Measurements from ENCODE around the gene S100A8. TPM values are rescaled to one million over a fixed set of nuclear protein-coding genes. Genes with fewer than 3 reads are reported as not detected.

S100A8 gene
- total and polyA plus RNA-seq, 2 donors = 16.5 to 128 TPM

DNA sequence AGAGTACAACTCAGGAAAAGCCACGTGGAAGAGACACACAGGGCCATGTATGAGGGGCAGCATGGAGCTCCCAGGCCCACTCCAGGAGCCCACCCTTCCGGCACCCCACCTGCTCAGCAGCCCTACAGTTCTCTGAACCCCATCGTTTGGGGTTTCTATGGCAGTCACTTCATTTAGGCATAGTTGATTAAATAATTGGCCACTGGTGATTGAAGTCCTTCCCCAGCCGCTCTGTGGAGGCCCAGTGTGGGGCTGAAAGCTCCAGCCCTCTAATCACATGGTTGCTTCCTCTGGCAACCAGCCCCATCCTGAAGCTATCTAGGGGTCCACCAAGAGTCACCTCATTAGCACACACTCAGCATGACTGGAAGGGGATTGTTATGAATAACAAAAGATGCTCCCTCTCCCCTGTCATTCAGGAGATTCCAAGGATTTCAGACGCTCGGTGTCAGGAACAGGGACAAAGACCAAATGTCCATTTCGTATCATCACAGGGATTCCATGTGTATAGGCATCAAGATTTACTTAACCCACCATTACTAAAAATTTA, 13.3 kb upstream of the S100A8 start:
- DNase-seq (ENCODE audit: extremely low spot score) = no peak
- no peaks in the 10 kb centered on the region for H3K36me3 ChIP-seq (ENCODE audit: insufficient read depth)
- no peak overlapping the region for H3K4me3 ChIP-seq (ENCODE audit: low read depth, low read length)
- WGBS = 74% methylated on average over 7 of the region's 7 CpGs
- H3K27ac ChIP-seq (ENCODE audit: low read depth) = no peak overlapping the region
- H3K4me1 ChIP-seq (ENCODE audit: insufficient read depth) = no peaks in the 10 kb centered on the region

DNA sequence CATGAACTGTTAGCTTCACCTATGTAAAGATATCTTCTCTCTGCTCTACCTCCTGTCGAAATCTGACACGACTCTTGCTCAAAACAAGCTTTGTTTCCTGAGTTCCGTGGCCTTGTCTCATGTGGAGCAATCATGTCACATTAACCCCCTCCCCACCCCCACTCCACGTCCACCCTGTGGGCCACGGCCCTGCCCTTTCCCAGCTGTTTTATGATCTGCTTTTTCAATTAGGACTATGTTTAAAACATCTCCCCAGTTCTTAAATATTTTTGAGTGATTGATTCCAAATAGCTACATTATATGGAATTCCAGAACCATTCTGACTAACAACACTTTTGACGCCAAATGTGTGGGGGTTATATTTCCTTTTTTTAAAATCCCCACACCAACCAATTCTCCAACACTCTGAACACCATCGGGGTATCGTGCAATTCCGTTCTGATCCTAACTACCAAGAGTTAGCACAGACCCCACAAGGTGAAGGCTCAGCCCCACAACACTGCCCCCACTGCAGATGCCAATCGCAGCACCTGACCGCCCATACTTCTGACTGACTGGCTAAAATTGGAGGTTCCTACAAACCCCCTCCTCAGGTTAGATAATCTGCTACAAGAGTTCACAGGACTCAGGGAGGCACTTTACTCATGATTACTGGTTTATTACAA, 12.7 kb upstream of the S100A8 start:
- WGBS = 82% methylated on average over 11 of the region's 11 CpGs
- no peaks in the 10 kb centered on the region for H3K4me1 ChIP-seq (ENCODE audit: insufficient read depth)
- H3K27ac ChIP-seq (ENCODE audit: low read depth) = no peak overlapping the region
- H3K4me3 ChIP-seq (ENCODE audit: low read depth, low read length) = no peak overlapping the region
- no peak for DNase-seq (ENCODE audit: extremely low spot score)
- H3K36me3 ChIP-seq (ENCODE audit: insufficient read depth) = no peaks in the 10 kb centered on the region

DNA sequence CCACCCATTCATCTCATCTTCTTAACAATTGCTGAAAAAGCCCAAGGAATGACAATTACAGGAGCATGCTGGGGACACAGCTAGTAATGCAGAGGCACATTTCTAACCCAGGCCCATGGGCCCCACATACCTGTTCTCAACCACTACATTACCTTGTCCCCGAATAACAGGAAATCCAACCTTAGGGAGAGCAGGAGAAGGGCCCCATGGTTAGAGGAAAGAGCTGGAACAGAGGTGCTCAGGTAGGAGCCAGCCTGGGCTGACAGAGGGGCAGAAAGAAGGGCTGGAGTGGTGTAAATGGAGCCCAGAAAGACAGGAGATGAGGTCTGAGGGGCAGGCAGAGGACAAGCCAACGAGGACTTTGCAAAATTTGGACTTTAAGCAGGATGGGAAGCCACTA, 11.4 kb upstream of the S100A8 start:
- no peak overlapping the region for H3K4me3 ChIP-seq (ENCODE audit: low read depth, low read length)
- WGBS = 61% methylated on average over 2 of the region's 2 CpGs
- no peaks in the 10 kb centered on the region for H3K4me1 ChIP-seq (ENCODE audit: insufficient read depth)
- no peaks in the 10 kb centered on the region for H3K36me3 ChIP-seq (ENCODE audit: insufficient read depth)
- no peak overlapping the region for H3K27ac ChIP-seq (ENCODE audit: low read depth)
- no peak for DNase-seq (ENCODE audit: extremely low spot score)

DNA sequence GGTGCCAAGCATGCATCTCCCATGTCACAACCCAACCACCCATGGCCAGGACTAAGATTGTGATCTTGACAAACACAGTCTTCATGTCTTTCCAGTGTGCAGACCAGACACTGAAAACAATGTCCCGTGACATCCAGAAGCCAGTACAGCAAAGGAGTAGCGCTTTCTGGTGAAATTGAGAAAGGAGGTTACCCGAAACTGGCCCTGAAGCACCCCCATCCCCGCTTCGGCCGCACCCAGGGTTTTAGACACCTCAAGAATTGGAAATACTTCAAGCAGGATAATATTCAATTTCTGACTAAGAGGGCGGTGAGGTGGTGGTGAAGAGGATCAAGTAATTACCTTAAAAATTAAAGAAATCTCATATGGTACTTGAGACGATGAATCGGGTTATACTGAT, 10.6 kb upstream of the S100A8 start:
- no peak for DNase-seq (ENCODE audit: extremely low spot score)
- H3K36me3 ChIP-seq (ENCODE audit: insufficient read depth) = no peaks in the 10 kb centered on the region
- H3K27ac ChIP-seq (ENCODE audit: low read depth) = no peak overlapping the region
- no peak overlapping the region for H3K4me3 ChIP-seq (ENCODE audit: low read depth, low read length)
- WGBS = 89% methylated on average over 9 of the region's 9 CpGs
- no peaks in the 10 kb centered on the region for H3K4me1 ChIP-seq (ENCODE audit: insufficient read depth)

DNA sequence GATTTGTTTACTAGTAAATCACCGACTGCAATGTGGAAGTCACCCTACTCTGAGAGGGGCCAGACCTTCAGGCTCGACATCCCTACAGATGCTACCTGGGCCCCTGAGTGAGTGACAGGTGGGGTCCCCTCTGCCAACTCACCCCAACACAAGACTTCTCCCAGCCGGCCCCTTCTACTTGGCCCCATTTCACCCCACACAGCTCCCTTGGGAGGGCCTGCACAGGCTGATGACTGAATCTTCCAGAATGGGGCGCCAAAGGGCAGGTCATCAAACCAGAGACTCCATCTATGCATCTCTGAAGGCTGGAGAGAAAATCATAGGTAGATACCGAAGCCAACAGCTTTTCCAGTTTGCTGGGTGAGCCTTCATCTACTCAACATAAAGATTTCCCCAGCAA, 9.4 kb upstream of the S100A8 start:
- Histone ChIP-seq H3K4me3 (ENCODE audit: low read depth, low read length) (no peak overlapping the region), H3K27ac (ENCODE audit: low read depth) (no peak overlapping the region), H3K4me1 (ENCODE audit: insufficient read depth) (no peaks in the 10 kb centered on the region), H3K36me3 (ENCODE audit: insufficient read depth) (no peaks in the 10 kb centered on the region)
- WGBS = 59% methylated on average over 5 of the region's 5 CpGs
- DNase-seq (ENCODE audit: extremely low spot score) = no peak

DNA sequence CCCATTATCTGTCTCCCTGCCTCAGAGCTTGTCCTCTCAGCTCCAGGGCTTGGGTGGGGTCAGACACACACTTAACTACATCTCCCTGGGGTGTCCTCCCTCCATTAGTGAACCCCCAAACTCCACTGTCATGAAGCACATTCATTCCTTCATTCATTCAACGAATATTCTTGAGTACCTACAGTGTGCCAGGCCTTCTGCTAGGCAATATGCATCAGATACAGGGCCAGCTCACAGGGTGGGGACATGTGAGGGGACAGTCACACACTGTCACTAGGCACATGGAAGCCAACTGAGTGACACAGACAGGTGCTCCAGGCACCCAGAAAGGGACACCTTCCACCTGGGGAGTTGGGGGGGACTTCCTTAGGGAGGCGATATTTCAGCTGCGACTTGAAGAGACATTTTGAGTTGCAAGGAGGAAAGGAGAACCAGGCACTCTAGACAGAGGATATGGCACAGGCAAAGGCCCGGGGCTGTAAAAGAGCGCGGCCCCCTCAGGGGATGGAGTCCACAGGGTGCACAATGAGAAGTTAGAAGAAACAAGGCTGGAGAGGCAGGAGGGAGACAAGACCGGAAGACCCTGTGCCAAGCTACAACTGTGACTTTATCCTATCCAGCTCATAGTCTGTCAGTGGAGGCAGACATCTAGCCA, 8.7 kb upstream of the S100A8 start:
- H3K36me3 ChIP-seq (ENCODE audit: insufficient read depth) = no peaks in the 10 kb centered on the region
- no peak for DNase-seq (ENCODE audit: extremely low spot score)
- H3K4me3 ChIP-seq (ENCODE audit: low read depth, low read length) = no peak overlapping the region
- H3K4me1 ChIP-seq (ENCODE audit: insufficient read depth) = no peaks in the 10 kb centered on the region
- no peak overlapping the region for H3K27ac ChIP-seq (ENCODE audit: low read depth)
- 88% methylated on average over 7 of the region's 7 CpGs for WGBS

DNA sequence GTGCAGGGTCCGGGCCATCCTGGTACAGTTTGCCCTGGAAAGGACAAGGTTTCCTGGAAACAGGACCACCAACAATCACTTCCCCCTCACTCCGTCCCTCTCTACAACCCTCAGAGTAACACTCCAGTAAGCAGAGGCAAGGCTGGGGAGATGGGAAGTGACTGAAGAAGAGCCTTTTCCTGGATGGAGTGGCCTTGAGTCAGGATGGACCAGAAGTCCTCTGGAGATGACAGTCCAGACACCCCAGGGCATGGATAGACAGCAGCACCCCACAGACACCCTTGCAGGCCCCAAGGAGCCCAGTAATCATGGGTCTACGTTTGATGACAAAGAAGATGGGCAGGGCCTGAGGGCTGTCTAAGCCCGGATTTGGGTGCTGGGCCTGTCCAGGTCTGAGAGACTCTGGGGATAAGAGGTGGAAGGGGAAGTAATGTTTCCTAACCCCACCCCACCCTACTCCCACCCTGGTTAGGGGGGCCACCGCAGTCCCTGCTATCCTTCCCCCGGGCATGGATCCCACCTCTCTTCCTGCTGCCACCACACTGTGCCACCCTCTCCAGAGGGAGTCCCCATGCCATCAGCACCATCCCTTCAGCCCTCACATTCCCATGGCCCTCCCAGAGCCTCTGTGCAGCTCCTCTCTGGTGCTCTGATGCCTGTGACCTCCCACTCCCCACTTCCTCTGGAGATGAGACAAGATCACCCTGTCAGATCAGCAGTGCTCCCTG, 7.2 kb upstream of the S100A8 start:
- no peak overlapping the region for H3K4me3 ChIP-seq (ENCODE audit: low read depth, low read length)
- DNase-seq (ENCODE audit: extremely low spot score) = no peak
- H3K4me1 ChIP-seq (ENCODE audit: insufficient read depth) = no peaks in the 10 kb centered on the region
- H3K27ac ChIP-seq (ENCODE audit: low read depth) = no peak overlapping the region
- H3K36me3 ChIP-seq (ENCODE audit: insufficient read depth) = no peaks in the 10 kb centered on the region
- WGBS = 77% methylated on average over 6 of the region's 6 CpGs

DNA sequence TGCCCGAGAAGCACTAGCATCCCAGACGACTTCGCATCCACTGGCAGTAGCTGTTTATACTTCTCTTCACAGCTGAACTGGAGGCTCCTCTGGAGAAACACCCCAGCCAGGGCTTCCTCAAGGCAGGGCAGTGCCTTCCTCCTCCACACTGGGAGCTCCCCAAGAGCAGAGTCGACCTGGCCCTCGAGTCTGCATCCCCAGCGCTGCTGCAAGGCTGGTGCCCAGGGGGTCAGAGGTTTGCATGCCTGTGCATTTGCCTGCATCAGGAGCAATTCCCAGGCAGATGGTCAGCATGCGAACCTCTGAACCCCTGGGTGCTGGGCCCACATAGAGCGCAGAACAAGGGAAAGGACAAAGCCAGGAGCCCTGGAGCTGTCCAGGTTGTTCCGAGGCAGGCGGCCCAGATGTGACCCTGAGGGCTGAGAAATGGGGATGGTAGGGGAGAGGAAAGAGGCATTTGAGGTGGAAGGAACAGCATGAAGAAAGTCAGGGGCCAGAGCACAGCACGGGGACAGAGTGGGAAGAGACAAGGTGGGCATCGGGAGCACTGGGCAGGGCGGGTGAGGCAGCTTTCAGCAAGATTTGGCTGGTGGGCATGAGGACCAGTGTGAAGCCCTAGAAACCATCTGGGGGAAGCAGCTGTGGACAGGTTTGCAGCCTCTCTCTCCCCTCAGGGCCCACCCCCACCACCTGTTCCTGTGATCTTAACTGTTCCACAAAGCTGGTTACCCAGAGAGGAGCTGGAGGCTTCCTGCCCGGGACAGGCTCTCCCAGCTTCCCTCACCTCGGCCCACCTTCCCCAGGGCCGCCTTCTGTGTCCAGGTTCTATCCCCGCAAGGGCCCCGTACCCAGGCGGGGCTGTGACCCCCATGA, 6.4 kb upstream of the S100A8 start:
- 80% methylated on average over 19 of the region's 19 CpGs for WGBS
- H3K4me1 ChIP-seq (ENCODE audit: insufficient read depth) = no peaks in the 10 kb centered on the region
- no peaks in the 10 kb centered on the region for H3K36me3 ChIP-seq (ENCODE audit: insufficient read depth)
- H3K4me3 ChIP-seq (ENCODE audit: low read depth, low read length) = no peak overlapping the region
- DNase-seq (ENCODE audit: extremely low spot score) = no peak
- H3K27ac ChIP-seq (ENCODE audit: low read depth) = no peak overlapping the region

DNA sequence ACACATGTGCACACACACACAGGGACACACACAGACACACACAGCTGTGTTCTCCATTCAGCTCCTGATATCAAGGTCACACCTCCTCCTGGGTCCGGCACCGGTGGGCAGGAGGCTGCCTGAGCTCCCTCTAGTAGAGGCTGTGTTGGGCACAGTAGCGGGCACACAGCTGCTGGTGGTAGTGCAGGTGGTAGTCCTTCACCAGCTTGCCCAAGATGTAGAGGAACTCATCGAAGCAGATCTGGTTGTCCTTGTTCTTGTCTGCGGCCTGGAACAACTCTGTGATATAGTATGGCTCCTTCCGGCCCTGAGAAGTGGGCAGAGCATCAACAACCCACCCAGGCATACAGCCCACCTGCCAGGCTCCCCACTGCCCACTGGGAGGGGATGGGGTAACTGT, 5.6 kb upstream of the S100A8 start:
- Histone ChIP-seq H3K27ac (ENCODE audit: low read depth) (no peak overlapping the region), H3K36me3 (ENCODE audit: insufficient read depth) (no peaks in the 10 kb centered on the region), H3K4me1 (ENCODE audit: insufficient read depth) (no peaks in the 10 kb centered on the region), H3K4me3 (ENCODE audit: low read depth, low read length) (no peak overlapping the region)
- WGBS = 82% methylated on average over 6 of the region's 6 CpGs
- no peak for DNase-seq (ENCODE audit: extremely low spot score)

DNA sequence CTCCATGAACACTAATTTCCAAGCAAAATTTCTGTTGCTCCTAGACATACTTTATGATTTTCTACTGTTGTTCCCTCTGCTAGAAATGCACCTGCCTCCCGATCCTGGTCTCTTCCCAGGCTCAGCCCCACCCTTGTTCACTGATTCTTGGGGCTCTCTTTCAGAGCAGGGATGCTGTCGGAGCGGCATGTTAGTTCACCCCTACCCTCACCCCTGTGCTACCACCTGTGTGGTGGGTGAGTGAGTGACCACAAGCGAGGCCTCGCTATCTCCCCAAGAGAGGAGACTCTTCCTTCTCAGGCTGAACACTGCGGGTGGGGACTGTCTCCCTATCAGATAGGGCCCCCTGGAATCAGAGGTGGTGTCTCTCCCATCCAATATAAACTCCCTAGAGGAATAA, 4.9 kb upstream of the S100A8 start:
- DNase-seq (ENCODE audit: extremely low spot score) = no peak
- Histone ChIP-seq H3K36me3 (ENCODE audit: insufficient read depth) (no peaks in the 10 kb centered on the region), H3K4me1 (ENCODE audit: insufficient read depth) (no peaks in the 10 kb centered on the region), H3K27ac (ENCODE audit: low read depth) (no peak overlapping the region), H3K4me3 (ENCODE audit: low read depth, low read length) (no peak overlapping the region)
- 79% methylated on average over 6 of the region's 6 CpGs for WGBS

DNA sequence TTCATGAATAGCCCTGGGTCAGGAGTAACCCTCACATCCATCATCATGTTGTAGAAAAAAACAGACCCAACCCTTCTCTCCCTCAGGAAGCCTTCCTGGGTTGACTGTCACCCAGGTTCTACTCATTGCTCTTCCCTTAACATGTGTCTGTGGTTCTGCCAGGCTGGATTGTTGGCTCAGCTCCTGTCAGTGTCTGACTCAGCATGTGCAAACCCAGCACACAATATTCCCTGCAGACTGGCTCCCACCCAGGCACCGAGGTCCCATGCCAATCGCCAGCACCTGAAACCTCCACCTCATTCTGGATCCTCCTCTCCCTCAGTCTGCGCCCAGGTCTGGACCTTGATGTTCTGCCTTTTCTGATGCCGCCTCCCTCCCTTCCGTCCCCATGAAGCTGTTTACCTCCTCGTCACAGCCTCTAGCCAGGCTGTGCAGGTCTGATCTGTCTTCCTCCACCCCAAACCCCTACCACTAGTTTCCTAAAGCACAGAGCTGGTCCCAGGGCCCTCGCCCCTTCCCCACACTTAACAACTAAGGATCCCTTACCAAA, 4.3 kb upstream of the S100A8 start:
- WGBS = 76% methylated on average over 7 of the region's 7 CpGs
- DNase-seq (ENCODE audit: extremely low spot score) = no peak
- H3K4me3 ChIP-seq (ENCODE audit: low read depth, low read length) = no peak overlapping the region
- H3K27ac ChIP-seq (ENCODE audit: low read depth) = no peak overlapping the region
- no peaks in the 10 kb centered on the region for H3K36me3 ChIP-seq (ENCODE audit: insufficient read depth)
- H3K4me1 ChIP-seq (ENCODE audit: insufficient read depth) = no peaks in the 10 kb centered on the region

DNA sequence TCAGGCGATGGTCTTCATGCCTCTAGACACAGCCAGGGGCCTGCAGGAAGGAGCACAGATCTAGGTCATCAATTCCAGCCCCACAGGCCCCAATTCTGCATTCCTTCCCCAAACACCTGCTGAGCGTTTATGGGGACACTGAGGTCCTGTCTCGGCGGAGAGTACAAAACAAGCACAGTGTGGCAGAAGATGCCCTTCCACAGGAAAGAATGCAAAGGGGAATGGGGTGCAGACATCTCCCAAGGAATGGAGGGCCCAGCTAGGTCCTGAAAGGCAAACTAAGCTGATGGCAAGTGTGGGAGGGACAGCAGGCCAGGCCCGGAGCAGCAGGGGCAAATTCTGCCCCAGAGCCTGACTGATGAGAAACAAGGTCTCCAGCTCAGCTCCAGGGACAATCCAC, 3.5 kb upstream of the S100A8 start:
- DNase-seq (ENCODE audit: extremely low spot score) = no peak
- H3K27ac ChIP-seq (ENCODE audit: low read depth) = no peak overlapping the region
- H3K4me1 ChIP-seq (ENCODE audit: insufficient read depth) = no peaks in the 10 kb centered on the region
- no peaks in the 10 kb centered on the region for H3K36me3 ChIP-seq (ENCODE audit: insufficient read depth)
- 69% methylated on average over 5 of the region's 5 CpGs for WGBS
- H3K4me3 ChIP-seq (ENCODE audit: low read depth, low read length) = no peak overlapping the region

DNA sequence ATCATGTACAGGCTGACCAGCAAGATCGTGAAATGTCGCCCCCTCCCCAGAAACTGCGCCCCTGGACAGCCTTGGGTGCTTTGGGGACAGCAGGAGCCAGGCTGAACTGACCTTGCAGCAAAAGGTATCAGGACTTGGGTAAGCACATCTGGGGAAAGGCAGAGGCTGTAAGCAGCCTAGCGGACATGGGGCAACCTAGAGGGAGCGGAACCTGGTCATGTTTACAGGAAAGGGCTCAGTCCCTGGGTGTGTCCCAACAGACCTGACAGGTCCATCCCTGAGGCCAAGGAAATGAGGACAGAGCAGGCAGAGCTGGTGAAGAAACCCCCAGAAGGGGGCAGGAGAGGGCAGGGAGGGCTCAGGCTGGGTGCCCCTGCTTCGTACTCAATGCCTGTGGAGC, 3.1 kb upstream of the S100A8 start:
- WGBS = 77% methylated on average over 6 of the region's 6 CpGs
- Histone ChIP-seq H3K36me3 (ENCODE audit: insufficient read depth) (no peaks in the 10 kb centered on the region), H3K27ac (ENCODE audit: low read depth) (no peak overlapping the region), H3K4me3 (ENCODE audit: low read depth, low read length) (no peak overlapping the region), H3K4me1 (ENCODE audit: insufficient read depth) (no peaks in the 10 kb centered on the region)
- DNase-seq (ENCODE audit: extremely low spot score) = no peak
